H9 (cell line): Measurements from ENCODE around the gene CARTPT. TPM values are rescaled to one million over a fixed set of nuclear protein-coding genes. Genes with fewer than 3 reads are reported as not detected.

Experiments used
- DNase-seq: peaks from one replicate; pipeline ENCODE4 v3.0.0-alpha.2; 2017
- H2AFZ ChIP-seq: one replicate; pipeline ENCODE4 v1.6.1; 2013; ENCODE audit warnings: mild to moderate bottlenecking, low read length, control low read depth, moderate library complexity
- H2AK5ac ChIP-seq: 2 replicates; pipeline ENCODE4 v1.6.1; 2013; ENCODE audit warnings: low read length, control low read depth, mixed read lengths; ENCODE audit not compliant: insufficient read length
- H2BK120ac ChIP-seq: one replicate; pipeline ENCODE4 v1.6.1; 2013; ENCODE audit warnings: low read depth, mild to moderate bottlenecking, low read length, control low read depth, inconsistent platforms; ENCODE audit not compliant: poor library complexity, severe bottlenecking
- H2BK12ac ChIP-seq: 2 replicates; pipeline ENCODE4 v1.6.1; 2013; ENCODE audit warnings: low read length, control low read depth, mixed read lengths, low read depth; ENCODE audit not compliant: insufficient read length
- H2BK15ac ChIP-seq: 2 replicates; pipeline ENCODE4 v1.6.1; 2013; ENCODE audit warnings: low read depth, low read length, control low read depth
- H2BK20ac ChIP-seq: one replicate; pipeline ENCODE4 v1.6.1; 2013; ENCODE audit warnings: low read depth, mild to moderate bottlenecking, low read length, control low read depth, inconsistent platforms; ENCODE audit not compliant: poor library complexity, severe bottlenecking
- H2BK5ac ChIP-seq: 2 replicates; pipeline ENCODE4 v1.6.1; 2013; ENCODE audit warnings: low read length, control low read depth, mixed read lengths; ENCODE audit not compliant: insufficient read length
- H3K14ac ChIP-seq: 2 replicates; pipeline ENCODE4 v1.6.1; 2013; ENCODE audit warnings: low read length, control low read depth; ENCODE audit not compliant: insufficient read depth
- H3K18ac ChIP-seq: 2 replicates; pipeline ENCODE4 v1.6.1; 2013; ENCODE audit warnings: low read depth, mild to moderate bottlenecking, mixed read lengths, low read length, control low read depth; ENCODE audit not compliant: insufficient read length
- H3K23ac ChIP-seq: 2 replicates; pipeline ENCODE4 v1.6.1; 2013; ENCODE audit warnings: low read length, control low read depth, mixed read lengths, low read depth; ENCODE audit not compliant: insufficient read length
- H3K23me2 ChIP-seq: 2 replicates; pipeline ENCODE4 v1.6.1; 2013; ENCODE audit warnings: low read depth, mild to moderate bottlenecking, mixed read lengths, low read length, control low read depth; ENCODE audit not compliant: insufficient read length, poor library complexity, severe bottlenecking
- H3K27ac ChIP-seq: 2 replicates; pipeline ENCODE4 v1.5.1; 2013; ENCODE audit warnings: low read length, control low read depth, mixed read lengths, low read depth; ENCODE audit not compliant: insufficient read length
- H3K27me3 ChIP-seq: 2 replicates; pipeline ENCODE4 v1.6.1; 2013; ENCODE audit warnings: low read length, control low read depth, inconsistent platforms; ENCODE audit not compliant: insufficient read depth
- H3K4ac ChIP-seq: 2 replicates; pipeline ENCODE4 v1.6.1; 2013; ENCODE audit warnings: low read depth, mild to moderate bottlenecking, control low read depth, inconsistent platforms, low read length, moderate library complexity
- H3K4me1 ChIP-seq: 2 replicates; pipeline ENCODE4 v1.6.1; 2013; ENCODE audit warnings: low read length, control low read depth, inconsistent platforms; ENCODE audit not compliant: insufficient read depth
- H3K4me2 ChIP-seq: 2 replicates; pipeline ENCODE4 v1.6.1; 2013; ENCODE audit warnings: low read length, control low read depth, mixed read lengths; ENCODE audit not compliant: insufficient read length, insufficient read depth
- H3K56ac ChIP-seq: 2 replicates; pipeline ENCODE4 v1.6.1; 2013; ENCODE audit warnings: low read depth, mild to moderate bottlenecking, mixed read lengths, low read length, control low read depth; ENCODE audit not compliant: insufficient read length
- H3K79me1 ChIP-seq: 2 replicates; pipeline ENCODE4 v1.6.1; 2013; ENCODE audit warnings: low read depth, mild to moderate bottlenecking, moderate library complexity, low read length, control low read depth, inconsistent platforms; ENCODE audit not compliant: insufficient read depth, poor library complexity, severe bottlenecking
- H3K79me2 ChIP-seq: 2 replicates; pipeline ENCODE4 v1.6.1; 2013; ENCODE audit warnings: low read length, control low read depth, inconsistent platforms; ENCODE audit not compliant: insufficient read depth
- H3K9ac ChIP-seq: 2 replicates; pipeline ENCODE4 v1.6.1; 2013; ENCODE audit warnings: low read length, control low read depth, mixed read lengths; ENCODE audit not compliant: insufficient read length; ENCODE audit errors: extremely low read depth
- H3K9me3 ChIP-seq: one replicate; pipeline ENCODE4 v1.6.1; 2013; ENCODE audit warnings: low read depth, low read length, inconsistent platforms; ENCODE audit not compliant: control insufficient read depth
- H3T11ph ChIP-seq: one replicate; pipeline ENCODE4 v1.6.1; 2013; ENCODE audit warnings: mild to moderate bottlenecking, low read length, control low read depth, inconsistent platforms
- H4K20me1 ChIP-seq: one replicate; pipeline ENCODE4 v1.6.1; 2013; ENCODE audit not compliant: control insufficient read depth, insufficient read length, insufficient read depth
- H4K5ac ChIP-seq: 2 replicates; pipeline ENCODE4 v1.6.1; 2013; ENCODE audit warnings: low read depth, mild to moderate bottlenecking, mixed read lengths, low read length, control low read depth; ENCODE audit not compliant: insufficient read length
- H4K8ac ChIP-seq: replicated peaks from 2 replicates; pipeline ENCODE4 v1.6.1; 2013; ENCODE audit warnings: low read length, control low read depth, mixed read lengths, low read depth; ENCODE audit not compliant: insufficient read length
- H4K91ac ChIP-seq: 2 replicates; pipeline ENCODE4 v1.6.1; 2013; ENCODE audit warnings: low read depth, mild to moderate bottlenecking, moderate library complexity, mixed read lengths, low read length, control low read depth; ENCODE audit not compliant: insufficient read length
- H3K27ac Mint-ChIP-seq, 3 experiments: 2 replicates in 2 of 3; 3 replicates in 1 of 3; pipeline ENCODE4 v1.8.0; 2020 to 2021; ENCODE audit warnings: mixed read lengths in 3 of 3, mild to moderate bottlenecking in 1 of 3, moderate library complexity in 1 of 3
- H3K27me3 Mint-ChIP-seq: 2 replicates; pipeline ENCODE4 v1.8.0; 2021; ENCODE audit warnings: low read depth, mild to moderate bottlenecking, moderate library complexity, mixed read lengths
- H3K36me3 Mint-ChIP-seq, 3 experiments: 2 replicates in 2 of 3; 3 replicates in 1 of 3; pipeline ENCODE4 v1.8.0; 2020 to 2021; ENCODE audit warnings: low read depth in 3 of 3, mixed read lengths in 3 of 3; ENCODE audit not compliant: insufficient read depth in 1 of 3
- H3K4me1 Mint-ChIP-seq, 2 experiments: 2 replicates each; pipeline ENCODE4 v1.8.0; 2020; ENCODE audit warnings: mixed read lengths in 2 of 2
- H3K4me3 Mint-ChIP-seq, 2 experiments: 2 replicates in 1 of 2; 3 replicates in 1 of 2; pipeline ENCODE4 v1.8.0; 2020 to 2021; ENCODE audit warnings: mild to moderate bottlenecking in 2 of 2, mixed read lengths in 2 of 2, moderate library complexity in 1 of 2
- H3K9me3 Mint-ChIP-seq, 2 experiments: 2 replicates in 1 of 2; 3 replicates in 1 of 2; pipeline ENCODE4 v1.8.0; 2020; ENCODE audit warnings: mild to moderate bottlenecking in 2 of 2, mixed read lengths in 2 of 2, moderate library complexity in 1 of 2
- total RNA-seq: library from RNA; stranded (reverse); gene quantifications from 2 replicates; pipeline ENCODE4 v1.2.1, GENCODE V29; 2021
- TF ChIP-seq, protein P1 (sequence below): fragments of 200-600 bp; sonication (generic); conservative IDR thresholded peaks from 3 replicates; pipeline ENCODE4 v1.8.0; 2021; ENCODE audit warnings: antibody characterized with exemption, mild to moderate bottlenecking

CARTPT gene
- total RNA-seq, 1 experiment from 2014 or later: not detected

DNA sequence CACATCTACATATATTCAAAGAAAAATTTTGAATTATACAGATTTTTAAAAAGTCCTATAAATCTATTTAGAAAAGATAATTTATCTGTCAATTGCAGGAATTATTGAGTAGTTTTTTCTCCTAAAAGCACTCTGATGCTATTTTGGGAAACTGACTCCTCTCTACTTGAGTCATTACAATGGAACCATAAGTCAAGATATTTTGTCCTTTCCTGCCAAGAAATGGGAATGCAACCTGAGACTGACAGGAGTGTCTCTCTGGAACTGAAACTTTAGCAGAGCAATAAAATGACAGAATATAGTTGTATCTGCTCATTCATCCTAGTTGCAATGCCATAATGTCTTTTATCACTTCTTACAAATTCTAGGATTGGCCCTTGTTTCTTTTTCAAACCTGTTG is 48.6 kb downstream of the CARTPT start:
- H3K9me3 Mint-ChIP-seq: peaks cover 0 to 2% of the 10 kb centered on the region in 2 experiments; a peak in 1 of 5 replicates
- no peaks in the 10 kb centered on the region; the same call in 1 of the 2 replicates for H3K27me3 Mint-ChIP-seq
- Histone ChIP-seq H3K79me2 (no peaks in the 10 kb centered on the region), H2BK5ac (no peak overlapping the region), H3K14ac (no peak overlapping the region), H3K9me3 (no peaks in the 10 kb centered on the region), H3K4me1 (peaks cover 3% of the 10 kb centered on the region; the same call in 1 of the 2 replicates), H2BK12ac (no peak overlapping the region), H3K4ac (no peak overlapping the region), H3K23me2 (no peaks in the 10 kb centered on the region), H3K18ac (no peak overlapping the region), H3K56ac (no peak overlapping the region), H4K5ac (no peak overlapping the region), H3K27me3 (no peaks in the 10 kb centered on the region), H4K20me1 (no peaks in the 10 kb centered on the region), H3K23ac (no peak overlapping the region), H3K9ac (no peak overlapping the region), H2BK20ac (no peak overlapping the region), H3K27ac (no peak overlapping the region), H3T11ph (no peak overlapping the region), H2BK15ac (no peak overlapping the region), H3K79me1 (no peaks in the 10 kb centered on the region), H2AK5ac (no peak overlapping the region), H2AFZ (no peak overlapping the region), H4K91ac (no peak overlapping the region), H3K4me2 (no peak overlapping the region), H4K8ac (no peak overlapping the region), H2BK120ac (no peak overlapping the region)
- peaks cover 7 to 13% of the 10 kb centered on the region in 2 experiments for H3K4me1 Mint-ChIP-seq
- TF ChIP-seq, protein P1, sequence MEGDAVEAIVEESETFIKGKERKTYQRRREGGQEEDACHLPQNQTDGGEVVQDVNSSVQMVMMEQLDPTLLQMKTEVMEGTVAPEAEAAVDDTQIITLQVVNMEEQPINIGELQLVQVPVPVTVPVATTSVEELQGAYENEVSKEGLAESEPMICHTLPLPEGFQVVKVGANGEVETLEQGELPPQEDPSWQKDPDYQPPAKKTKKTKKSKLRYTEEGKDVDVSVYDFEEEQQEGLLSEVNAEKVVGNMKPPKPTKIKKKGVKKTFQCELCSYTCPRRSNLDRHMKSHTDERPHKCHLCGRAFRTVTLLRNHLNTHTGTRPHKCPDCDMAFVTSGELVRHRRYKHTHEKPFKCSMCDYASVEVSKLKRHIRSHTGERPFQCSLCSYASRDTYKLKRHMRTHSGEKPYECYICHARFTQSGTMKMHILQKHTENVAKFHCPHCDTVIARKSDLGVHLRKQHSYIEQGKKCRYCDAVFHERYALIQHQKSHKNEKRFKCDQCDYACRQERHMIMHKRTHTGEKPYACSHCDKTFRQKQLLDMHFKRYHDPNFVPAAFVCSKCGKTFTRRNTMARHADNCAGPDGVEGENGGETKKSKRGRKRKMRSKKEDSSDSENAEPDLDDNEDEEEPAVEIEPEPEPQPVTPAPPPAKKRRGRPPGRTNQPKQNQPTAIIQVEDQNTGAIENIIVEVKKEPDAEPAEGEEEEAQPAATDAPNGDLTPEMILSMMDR: no peak
- H3K36me3 Mint-ChIP-seq: no peaks in the 10 kb centered on the region
- no peak for DNase-seq
- H3K4me3 Mint-ChIP-seq: no peak overlapping the region
- H3K27ac Mint-ChIP-seq: no peak overlapping the region
